Neural progenitor cell (in vitro differentiated cells): ENCODE results near the gene RAD51B.

Experiments used
- CTCF ChIP-seq: fragments of 200-600 bp; sonication (generic); IDR thresholded peaks from 2 replicates; pipeline ENCODE4 v1.5.1; 2017; ENCODE audit warnings: antibody characterized with exemption, mild to moderate bottlenecking
- EZH2 ChIP-seq: fragments of 200-600 bp; sonication (generic); IDR thresholded peaks from 2 replicates; pipeline ENCODE4 v1.6.1; 2017; ENCODE audit warnings: antibody characterized with exemption, mild to moderate bottlenecking, moderate library complexity
- EZH2phosphoT487 ChIP-seq: fragments of 200-600 bp; sonication (generic); IDR thresholded peaks from 2 replicates; pipeline ENCODE4 v1.6.1; 2017; ENCODE audit warnings: antibody characterized with exemption

- TF ChIP-seq EZH2, result no peak
- no peak for TF ChIP-seq CTCF
- no peak for TF ChIP-seq EZH2phosphoT487
Observed at GRCh38 chr14:68684466-68685418, 865.2 kb downstream of the RAD51B start.
